GM12872 (cell line): Measurements from ENCODE around the gene GPR39.

ENCODE experiments used
- CTCF ChIP-seq: IDR thresholded peaks from 3 replicates; pipeline ENCODE4 v1.5.1; 2011; ENCODE audit warnings: low read depth, mild to moderate bottlenecking, low read length, moderate library complexity; ENCODE audit not compliant: insufficient read depth

The GPR39 gene

DNA sequence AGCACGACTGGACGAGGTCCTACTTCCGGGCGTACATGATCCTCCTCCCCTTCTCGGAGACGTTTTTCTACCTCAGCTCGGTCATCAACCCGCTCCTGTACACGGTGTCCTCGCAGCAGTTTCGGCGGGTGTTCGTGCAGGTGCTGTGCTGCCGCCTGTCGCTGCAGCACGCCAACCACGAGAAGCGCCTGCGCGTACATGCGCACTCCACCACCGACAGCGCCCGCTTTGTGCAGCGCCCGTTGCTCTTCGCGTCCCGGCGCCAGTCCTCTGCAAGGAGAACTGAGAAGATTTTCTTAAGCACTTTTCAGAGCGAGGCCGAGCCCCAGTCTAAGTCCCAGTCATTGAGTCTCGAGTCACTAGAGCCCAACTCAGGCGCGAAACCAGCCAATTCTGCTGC, 228.6 kb downstream of the GPR39 start:
- TF ChIP-seq CTCF: no peak

DNA sequence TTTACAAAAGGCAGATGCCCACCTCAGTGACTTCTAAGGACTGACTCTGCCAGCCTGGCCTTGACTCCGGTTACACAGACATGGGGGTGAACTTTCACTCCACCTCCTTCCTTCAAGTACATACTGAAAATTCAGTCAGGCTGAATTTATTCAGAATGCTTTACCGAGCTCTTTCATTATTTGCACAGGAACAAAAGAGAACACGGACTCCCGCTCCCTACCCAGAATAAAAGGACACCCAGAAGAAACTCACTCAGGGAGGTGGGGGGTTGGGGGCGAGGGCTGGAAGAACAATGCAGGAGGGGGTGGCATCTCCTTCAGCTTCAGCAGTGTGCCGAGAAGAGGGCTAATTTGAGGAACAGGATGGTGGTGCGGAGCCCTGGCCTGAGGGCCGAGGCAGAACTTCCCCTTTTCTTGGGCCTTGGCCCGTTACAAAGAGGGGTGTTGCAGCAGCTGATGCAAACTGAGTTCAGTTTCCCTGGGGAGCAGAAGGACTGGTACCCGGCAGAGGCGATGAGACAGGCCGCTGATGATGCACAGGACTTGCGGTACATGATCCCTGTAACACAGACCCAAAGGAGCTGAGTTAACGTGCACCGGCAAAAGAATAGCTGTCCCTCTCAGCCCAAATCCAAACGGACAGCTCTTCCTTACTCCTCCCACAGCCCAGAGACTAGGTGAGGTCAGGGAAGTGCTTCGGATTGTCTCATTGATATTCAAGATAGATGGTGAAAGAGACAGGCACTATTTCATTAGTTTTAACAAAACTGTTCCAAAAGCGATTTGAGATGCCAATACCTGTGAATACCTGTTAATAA, 229.3 kb downstream of the GPR39 start:
- no peak for TF ChIP-seq CTCF

DNA sequence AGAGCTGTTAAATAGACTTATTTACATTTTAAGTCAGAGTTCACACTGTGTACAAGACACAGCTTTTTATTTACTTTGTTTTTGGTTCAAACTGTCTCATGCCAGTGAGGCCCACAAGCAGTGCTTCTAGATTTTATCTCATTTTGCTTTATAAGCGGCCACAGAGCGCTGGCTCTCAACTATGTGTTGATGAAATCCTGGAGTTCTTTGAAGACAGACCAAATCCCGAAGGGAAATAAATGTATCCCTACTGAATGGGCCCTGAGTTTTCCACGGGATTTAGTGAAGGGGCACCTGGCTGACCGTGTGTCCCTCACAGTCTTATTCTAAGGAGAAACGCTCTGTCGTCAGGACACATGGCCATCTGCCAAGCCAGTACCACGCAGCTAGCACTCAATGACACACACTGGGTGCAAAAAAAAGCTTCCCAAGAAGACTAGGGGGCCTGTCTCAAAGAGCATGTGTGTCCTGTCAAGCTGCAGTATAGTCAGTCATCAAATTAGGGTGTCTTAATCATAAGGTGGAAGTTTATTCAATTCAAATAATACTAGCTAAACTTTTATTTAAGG, 230.0 kb downstream of the GPR39 start:
- no peak for TF ChIP-seq CTCF

DNA sequence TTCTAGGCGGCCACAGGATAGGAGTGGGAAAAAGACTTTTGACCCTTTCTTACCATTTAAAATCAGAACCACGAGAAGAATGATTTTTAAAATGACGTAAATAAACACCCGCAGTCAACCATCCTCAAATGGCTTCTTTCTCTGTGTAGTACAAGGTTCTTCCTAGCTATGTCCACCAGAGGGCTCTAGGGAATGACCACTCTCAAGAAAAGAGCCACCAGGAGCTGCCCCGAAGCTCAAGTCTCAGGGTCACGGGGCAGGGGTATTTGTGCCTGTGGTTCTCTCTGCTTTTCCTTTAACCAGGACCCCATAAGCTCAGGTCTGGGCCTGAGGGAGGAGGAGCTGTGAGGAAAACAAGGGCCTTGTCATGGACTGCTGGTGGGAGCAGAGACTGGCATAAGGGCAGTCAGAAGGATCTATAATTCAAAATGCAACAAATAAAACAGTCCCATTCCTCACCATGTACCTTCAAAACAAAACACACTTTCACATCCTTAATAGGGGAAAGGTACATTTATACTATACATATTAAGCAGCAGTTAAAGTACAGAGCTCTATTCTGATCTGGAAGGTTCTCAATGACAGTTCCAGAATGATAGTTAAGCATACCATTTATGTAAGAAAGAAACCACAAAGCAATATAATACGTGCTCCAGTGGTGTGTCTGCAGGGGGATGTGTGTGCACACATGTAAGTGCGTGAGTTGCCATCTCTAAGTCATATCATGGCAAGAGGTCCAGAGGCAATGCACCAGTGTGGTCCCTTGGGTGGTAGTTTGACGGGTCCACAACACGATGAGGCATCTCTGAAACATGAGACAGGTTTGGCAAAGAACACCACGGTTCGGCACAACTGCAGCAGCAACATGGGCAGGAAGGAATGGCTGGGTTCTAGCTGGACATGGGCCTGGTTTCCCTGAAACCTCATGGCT, 234.8 kb downstream of the GPR39 start:
- TF ChIP-seq CTCF: peak; percentile 48

DNA sequence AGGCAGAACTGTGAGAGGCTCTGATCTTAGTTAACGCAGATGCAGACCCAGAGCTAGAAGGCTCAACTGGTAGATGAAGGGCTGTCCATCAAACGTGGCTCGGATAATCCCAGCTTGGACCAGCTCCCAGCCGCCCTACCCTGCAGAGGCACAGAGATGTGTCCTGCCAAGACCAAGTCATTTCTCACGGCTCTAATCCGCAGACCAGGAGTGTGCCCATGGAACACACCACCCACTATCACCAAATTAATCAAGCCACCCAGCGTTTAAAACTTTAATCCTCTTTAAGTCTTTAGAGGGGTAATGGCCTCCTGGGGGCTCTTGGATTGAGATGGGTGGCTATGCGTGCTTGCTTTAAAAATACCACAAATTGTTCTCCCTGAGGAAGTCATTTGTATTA, 235.9 kb downstream of the GPR39 start:
- no peak for TF ChIP-seq CTCF

DNA sequence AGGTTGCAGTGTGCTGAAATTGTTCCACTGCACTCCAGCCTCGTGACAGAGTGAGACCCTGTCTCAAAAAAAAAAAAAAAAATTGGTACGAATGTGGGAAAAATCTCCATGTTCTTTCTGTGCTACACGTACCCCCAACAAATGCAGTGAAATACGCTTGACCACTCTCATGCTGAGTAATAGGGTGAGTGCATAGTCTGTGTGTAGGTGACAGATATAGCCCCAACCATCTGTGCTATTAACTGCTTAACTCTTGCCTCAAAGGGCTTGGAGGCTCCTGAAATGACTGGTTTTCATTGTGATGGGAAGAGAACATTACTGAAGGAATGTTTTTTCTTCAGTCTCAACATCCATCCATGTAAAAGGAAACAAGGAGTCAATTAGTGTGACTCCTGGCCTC, 237.7 kb downstream of the GPR39 start:
- no peak for TF ChIP-seq CTCF

DNA sequence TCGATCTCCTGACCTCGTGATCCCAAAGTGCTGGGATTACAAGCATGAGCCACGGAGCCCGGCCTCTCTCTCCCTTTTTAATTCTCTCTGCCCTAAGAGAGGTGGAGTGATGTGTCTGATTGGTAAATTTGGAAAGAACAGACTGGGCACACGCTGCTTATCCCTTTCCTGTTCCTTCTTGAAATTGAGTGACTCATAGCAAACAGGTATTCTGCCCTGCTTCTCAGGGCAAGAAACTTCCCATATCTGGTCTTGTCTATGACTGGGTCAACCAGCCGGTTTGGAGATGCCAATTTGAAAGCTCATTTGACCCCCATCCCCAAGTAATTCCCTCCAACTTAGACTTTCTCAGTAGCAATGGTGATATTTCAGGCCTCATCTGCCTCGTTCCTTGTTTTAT, 238.4 kb downstream of the GPR39 start:
- no peak for TF ChIP-seq CTCF
